ENCODE measurements around the gene CTLA4. TPM values are rescaled to one million over a fixed set of nuclear protein-coding genes. Genes with fewer than 3 reads are reported as not detected.

CTLA4 gene
- total and polyA plus RNA-seq, 8 donors: 0.16 to 0.25 (median 0.17) TPM; not detected in 5

- TF ChIP-seq CTCF (IDR thresholded peaks at IDR 0.05): no peak
- ATAC-seq (no peak), FAIRE-seq (no peak), DNase-seq (no peak)
- no peak overlapping the region for H3K4me3 ChIP-seq
- H3K27me3 ChIP-seq: no peaks in the 10 kb centered on the region
- 94 to 95% methylated on average over 5 of the region's 5 CpGs for WGBS, 2 donors
- H3K27ac ChIP-seq: no peak overlapping the region
- H3K9me3 ChIP-seq: no peaks in the 10 kb centered on the region
- no peaks in the 10 kb centered on the region for H3K36me3 ChIP-seq
- H3K4me1 ChIP-seq: no peaks in the 10 kb centered on the region
- intact Hi-C loops (cut with DNase I): no loop called here
These were observed 25.9 kb upstream of the CTLA4 start for GRCh38 chr2:203841654-203842053.

GRCh38 chr2:203842373-203842772, 25.2 kb upstream of the CTLA4 start:
- TF ChIP-seq CTCF (IDR thresholded peaks at IDR 0.05): no peak
- FAIRE-seq (no peak), ATAC-seq (no peak), DNase-seq (no peak)
- 70 to 73% methylated on average over 5 of the region's 5 CpGs for WGBS, 2 donors
- Histone ChIP-seq H3K27ac (no peak overlapping the region), H3K9me3 (no peaks in the 10 kb centered on the region), H3K4me1 (peaks cover 0 to 3% (median 0%) of the 10 kb centered on the region in 3 donors), H3K36me3 (no peaks in the 10 kb centered on the region), H3K27me3 (no peaks in the 10 kb centered on the region), H3K4me3 (no peak overlapping the region)
- intact Hi-C loops (cut with DNase I): no loop called here

- Histone ChIP-seq H3K27me3 (no peaks in the 10 kb centered on the region), H3K4me3 (peak overlapping the region in 1 of 4 donors; percentile 5), H3K4me1 (peaks cover 0 to 6% (median 0%) of the 10 kb centered on the region in 3 donors), H3K9me3 (no peaks in the 10 kb centered on the region), H3K36me3 (no peaks in the 10 kb centered on the region), H3K27ac (peak overlapping the region in 2 of 4 donors; percentile 12 to 20)
- ATAC-seq: peak; percentile 59 to 95 (median 80)
- intact Hi-C loops (cut with DNase I): no loop called here
- 42 to 43% methylated on average over 8 of the region's 8 CpGs for WGBS, 2 donors
- no peak for FAIRE-seq
- DNase-seq: peak in 3 of 6 donors; percentile 53 to 77 (median 60)
- no peak for TF ChIP-seq CTCF (IDR thresholded peaks at IDR 0.05)
These were observed 21.0 kb upstream of the CTLA4 start for GRCh38 chr2:203846490-203847105.

GRCh38 chr2:203849010-203849409, 18.6 kb upstream of the CTLA4 start:
- Histone ChIP-seq H3K36me3 (no peaks in the 10 kb centered on the region), H3K4me3 (no peak overlapping the region), H3K27me3 (no peaks in the 10 kb centered on the region), H3K27ac (no peak overlapping the region), H3K9me3 (no peaks in the 10 kb centered on the region), H3K4me1 (peaks cover 0 to 6% (median 0%) of the 10 kb centered on the region in 3 donors)
- intact Hi-C loops (cut with DNase I): no loop called here
- DNase-seq: no peak
- TF ChIP-seq CTCF (IDR thresholded peaks at IDR 0.05): no peak
- no peak for ATAC-seq
- FAIRE-seq: no peak
- 50 to 80% methylated on average over 2 of the region's 2 CpGs for whole genome bisulfite sequencing, 2 donors

GRCh38 chr2:203852760-203853159, 14.8 kb upstream of the CTLA4 start:
- no peaks in the 10 kb centered on the region for H3K9me3 ChIP-seq
- no peak overlapping the region for H3K27ac ChIP-seq
- intact Hi-C loops (cut with DNase I): no loop called here
- H3K4me1 ChIP-seq: no peaks in the 10 kb centered on the region
- H3K36me3 ChIP-seq: no peaks in the 10 kb centered on the region
- no peak overlapping the region for H3K4me3 ChIP-seq
- DNase-seq (no peak), FAIRE-seq (no peak), ATAC-seq (no peak)
- 93 to 94% methylated on average over 2 of the region's 2 CpGs for WGBS, 2 donors
- TF ChIP-seq CTCF (IDR thresholded peaks at IDR 0.05): no peak
- no peaks in the 10 kb centered on the region for H3K27me3 ChIP-seq
